Activated gamma-delta T cell treated with anti-CD3 and anti-CD28 coated beads, Interleukin-2, amount 50 U/mL, for 16 hours (primary cell): Measurements from ENCODE around the gene ASPHD2.
A peak's percentile ranks its signal among the peaks of the same experiment; 100 is the strongest.

Experiments used
- DNase-seq: peaks from one replicate; pipeline ENCODE4 v3.0.0-alpha.2; 2020; ENCODE audit warnings: low read depth

Gene ASPHD2

GRCh38 chr22:26446808-26447515, 17.9 kb downstream of the ASPHD2 start:
- no peak for DNase-seq

GRCh38 chr22:26447584-26448329, 18.7 kb downstream of the ASPHD2 start:
- no peak for DNase-seq

DNA sequence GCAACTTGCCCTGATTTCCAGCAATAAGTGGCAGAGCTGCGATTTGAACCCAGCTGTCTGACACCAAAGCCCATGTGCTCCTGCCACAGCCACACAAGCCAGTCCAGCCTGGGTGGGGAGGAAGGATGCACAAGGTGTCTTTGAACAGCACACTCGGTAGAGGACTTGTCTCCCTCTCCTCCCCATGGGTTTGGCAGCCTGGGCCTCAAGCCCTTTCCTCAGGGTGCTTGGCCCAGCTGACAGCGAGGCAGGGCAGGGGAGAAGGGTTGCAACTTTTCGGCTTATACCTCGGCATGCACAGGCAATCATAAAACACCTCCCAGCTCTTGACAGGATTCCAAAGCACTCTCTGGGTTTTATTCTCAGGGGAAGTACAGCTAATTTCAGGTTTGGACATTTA, 19.3 kb downstream of the ASPHD2 start:
- DNase-seq: no peak

DNA sequence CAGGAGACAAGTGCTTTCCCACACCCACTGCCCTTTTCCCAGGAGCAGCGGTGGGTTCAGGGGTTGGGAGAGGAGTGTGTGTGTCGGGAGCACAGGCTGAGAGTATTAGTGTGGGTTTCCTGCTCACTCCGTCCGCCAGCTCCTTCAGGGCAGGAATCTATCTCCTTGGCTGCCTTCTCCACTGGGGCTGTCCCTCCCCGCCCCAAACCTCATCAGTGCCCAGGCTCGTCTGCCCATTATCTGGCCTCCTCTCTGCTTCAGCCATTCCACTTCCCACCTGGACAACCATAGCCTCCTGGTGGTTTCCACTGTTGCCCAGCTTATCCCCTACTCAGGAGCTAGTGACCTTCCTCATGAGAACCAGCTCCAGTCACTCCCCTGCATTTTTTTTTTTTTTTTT, 19.9 kb downstream of the ASPHD2 start:
- no peak for DNase-seq

- DNase-seq: no peak
These were observed 21.6 kb downstream of the ASPHD2 start for GRCh38 chr22:26450453-26451185.

DNA sequence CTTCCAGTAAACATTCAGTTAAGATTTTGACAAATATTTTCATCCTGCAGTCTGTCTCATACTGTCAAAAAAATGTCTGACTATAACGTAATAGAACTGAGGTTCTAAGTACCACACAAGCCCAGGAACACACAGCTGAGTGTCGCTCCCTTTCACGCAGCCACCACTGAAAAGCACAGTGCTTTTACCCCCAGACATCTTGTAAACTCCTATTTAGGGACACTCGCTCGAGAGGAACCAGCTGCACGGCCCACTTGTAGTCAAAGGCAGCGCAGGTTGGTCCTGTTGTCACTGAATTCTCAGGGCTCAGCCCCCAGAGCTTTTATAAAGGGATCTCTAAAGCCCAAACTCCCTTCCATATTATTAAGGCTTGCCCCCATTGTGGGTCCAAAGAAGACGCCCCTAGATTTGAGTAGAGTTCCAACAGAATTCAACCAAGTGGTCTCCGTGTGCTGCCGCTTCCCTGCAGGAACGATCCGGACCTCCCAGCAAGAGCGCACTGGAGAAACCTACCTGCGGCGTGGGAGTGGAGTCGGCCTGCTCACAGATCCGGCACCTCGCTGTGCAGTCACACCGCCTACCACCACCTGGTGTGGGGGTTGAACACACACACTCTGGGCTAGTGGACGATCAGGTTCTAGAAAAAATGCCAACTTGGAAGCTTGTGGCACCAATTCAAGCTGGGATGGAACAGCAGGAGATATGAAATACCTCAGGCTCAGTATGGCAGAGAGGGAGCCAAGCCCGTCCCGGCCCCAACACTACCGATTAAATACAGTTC, 23.4 kb downstream of the ASPHD2 start:
- no peak for DNase-seq

DNA sequence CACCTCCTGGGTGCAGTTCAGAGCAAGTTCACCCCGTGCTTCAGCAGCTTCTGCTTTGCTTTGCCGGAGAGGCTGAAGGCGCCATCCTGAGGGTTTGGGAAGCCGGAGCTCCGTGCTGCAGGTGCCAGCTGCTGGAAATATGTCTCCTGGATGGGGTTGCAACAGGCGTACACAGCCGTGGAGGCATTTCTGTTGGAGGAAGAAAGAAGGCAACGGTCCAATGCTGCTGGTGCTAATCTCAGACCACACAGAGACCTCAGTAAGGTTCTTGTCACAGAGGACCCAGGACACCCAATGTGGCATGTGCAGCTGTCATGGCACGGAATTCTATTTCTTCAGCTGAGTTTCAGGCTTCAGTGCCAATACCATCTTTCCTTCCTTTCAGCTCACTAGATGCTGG, 24.2 kb downstream of the ASPHD2 start:
- no peak for DNase-seq

- DNase-seq: no peak
These were observed 24.9 kb downstream of the ASPHD2 start for GRCh38 chr22:26453812-26454500.

- no peak for DNase-seq
These were observed 28.7 kb downstream of the ASPHD2 start for GRCh38 chr22:26457661-26458272.

DNA sequence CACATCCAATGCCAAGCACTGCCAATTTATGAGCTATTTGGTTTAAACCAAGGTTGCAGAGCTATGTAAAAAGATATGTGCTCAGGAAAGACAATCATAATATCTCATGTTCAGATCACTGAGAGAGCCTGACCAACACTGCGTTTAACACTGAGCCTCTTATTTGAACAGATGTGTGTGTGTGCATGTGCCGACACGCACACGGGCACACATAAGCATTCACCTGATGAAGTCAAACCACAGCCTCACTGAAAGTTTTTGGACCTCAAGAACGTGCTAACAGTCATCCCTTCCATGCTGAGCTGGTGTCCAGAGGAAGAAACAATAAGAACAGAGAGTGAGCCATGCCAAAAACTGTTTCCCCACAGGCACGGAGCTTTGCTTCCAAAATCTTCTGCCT, 31.1 kb downstream of the ASPHD2 start:
- no peak for DNase-seq

DNA sequence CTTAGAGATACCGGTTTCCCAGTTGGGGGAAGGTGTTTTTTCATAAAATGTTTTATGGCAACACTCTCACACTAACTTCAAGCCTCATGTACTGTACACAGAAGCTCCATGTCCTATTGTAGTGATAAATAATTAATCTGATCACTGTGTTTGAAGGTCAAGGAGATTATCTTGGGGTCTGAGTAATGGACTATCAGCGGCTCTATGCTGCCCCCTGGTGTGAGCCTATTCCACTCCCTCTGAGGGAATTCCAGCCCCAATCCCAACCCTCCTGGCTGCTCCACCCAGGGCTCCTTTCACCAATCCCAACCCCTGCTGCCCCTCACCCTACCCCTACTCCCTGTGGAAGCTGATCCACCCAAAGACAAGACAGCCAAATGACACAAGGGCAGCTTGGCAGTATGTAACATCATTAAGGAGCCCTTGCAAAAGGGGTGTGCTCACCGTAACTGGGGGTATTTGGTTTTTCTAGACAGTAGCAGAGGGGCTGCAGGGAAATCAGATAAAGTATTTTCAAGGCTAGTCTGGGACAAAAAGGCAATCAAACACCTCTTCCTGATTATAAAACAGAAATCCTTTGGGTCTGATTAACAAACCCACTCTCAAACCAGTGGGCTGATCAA, 32.2 kb downstream of the ASPHD2 start:
- DNase-seq: peak; percentile 12

DNA sequence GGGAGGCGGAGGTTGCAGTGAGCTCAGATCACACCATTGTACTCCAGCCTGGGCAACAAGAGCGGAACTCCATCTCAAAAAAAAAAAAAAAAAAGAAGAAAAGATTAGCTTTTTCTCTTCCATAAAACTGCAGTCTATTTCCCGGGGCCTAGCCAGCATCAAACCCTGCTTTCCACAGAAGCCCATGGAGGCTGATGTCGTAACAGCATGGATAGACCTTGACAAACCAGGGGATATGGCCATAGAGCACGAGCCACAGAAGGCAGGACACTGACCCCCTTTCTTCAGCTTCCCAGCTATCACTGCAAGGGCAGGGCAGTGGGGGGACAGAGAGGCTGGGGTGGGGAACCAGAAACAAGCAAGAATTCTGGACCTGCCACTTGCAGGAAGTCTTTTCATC, 33.0 kb downstream of the ASPHD2 start:
- no peak for DNase-seq

GRCh38 chr22:26462641-26463040, 33.6 kb downstream of the ASPHD2 start:
- no peak for DNase-seq

DNA sequence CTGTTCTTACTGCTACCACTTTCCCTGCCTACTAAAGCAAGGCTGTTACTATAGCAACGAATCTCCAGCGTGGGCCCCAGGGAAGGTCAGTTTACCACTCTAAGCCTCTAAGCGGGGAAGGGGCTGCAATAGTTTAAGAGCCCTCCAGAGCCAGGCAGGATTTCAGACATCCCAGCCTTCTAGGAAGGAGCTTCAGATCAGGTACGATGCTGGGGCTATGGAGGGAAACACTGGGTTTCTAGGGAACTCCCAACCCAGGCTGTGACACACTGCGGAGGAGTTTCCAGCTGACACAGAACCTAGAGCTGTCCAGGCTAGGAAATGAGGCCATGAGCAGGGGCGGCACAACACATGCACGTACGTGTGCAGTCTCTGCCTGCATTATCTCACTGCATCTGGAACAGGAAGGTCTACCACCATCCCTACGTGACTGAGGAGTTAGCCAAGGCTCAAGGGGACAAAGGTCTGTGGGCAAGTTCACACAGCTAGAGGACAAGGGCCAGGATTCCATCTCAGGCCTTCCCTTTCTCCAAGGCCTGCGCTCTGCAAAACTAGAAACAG, 34.1 kb downstream of the ASPHD2 start:
- DNase-seq: no peak

DNA sequence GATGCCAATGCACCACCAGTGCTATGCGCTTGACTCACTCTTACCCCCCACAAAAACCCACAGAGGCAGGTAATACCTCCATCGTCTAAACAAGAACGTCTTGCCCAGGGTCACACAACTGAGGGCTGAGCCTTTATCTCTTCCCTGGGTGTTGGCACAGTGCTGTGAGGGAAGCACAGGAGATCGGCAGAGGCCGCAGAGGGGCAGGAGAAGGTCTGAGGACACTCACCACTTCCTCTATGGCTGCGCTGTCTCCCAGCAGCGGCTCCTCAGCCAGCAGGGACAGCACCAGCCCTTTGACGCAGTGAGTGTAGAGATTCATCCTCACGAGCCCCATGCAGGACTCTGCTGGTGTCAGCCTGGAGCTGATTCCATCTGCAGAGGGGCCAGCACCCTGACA, 34.6 kb downstream of the ASPHD2 start:
- no peak for DNase-seq

DNA sequence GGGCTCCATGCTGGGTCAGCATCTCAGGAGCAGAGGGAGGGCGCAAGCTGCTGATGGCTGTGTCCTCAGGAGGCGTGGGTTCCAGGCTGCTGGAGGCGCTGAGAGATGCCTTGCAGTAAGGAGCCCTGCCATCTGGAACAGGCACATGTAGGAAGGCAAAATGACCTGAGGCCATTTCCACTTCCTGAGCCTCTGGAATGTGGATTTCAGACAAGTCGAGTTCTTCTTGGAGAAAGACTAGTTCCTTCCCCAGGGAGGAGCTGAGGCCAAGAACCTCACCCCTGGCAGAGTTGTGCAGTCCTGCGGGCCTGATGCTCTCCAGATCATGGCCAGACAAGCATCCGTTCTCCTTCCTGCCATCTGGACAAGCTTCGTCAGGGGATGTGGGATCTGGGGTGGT, 35.3 kb downstream of the ASPHD2 start:
- DNase-seq: no peak

DNA sequence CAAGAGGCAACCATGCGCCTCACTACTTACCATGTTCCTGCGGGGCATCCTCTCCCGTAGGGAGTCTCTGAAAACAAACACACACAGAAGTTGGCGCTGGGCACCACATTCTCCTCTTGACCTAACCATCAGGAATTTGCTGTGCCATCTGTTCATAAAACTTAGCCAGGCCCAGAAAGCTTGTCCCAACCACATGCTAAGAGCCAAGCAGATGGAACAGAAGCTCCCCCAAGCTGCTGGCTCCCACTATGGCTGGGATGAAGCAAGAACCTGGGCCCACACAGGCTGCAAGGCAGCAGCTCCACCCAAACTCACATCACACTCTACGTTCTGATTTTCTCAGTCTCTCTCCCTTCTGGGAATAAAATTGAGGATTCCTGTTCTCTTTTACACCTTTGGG, 37.1 kb downstream of the ASPHD2 start:
- DNase-seq: no peak

GRCh38 chr22:26470807-26471206, 41.7 kb downstream of the ASPHD2 start:
- no peak for DNase-seq

GRCh38 chr22:26471522-26471921, 42.5 kb downstream of the ASPHD2 start:
- no peak for DNase-seq

GRCh38 chr22:26474682-26475081, 45.6 kb downstream of the ASPHD2 start:
- no peak for DNase-seq
